Measurements from ENCODE around the gene PROM2.

- TF ChIP-seq CTCF (conservative IDR thresholded peaks at IDR 0.05; ENCODE audit: low read depth, low read length) (no peak), EZH2 (IDR thresholded peaks at IDR 0.05; ENCODE audit: borderline replicate concordance, low read depth, low read length, poor library complexity, severe bottlenecking) (no peak)
Measured at GRCh38 chr2:95310216-95310615, 36.0 kb downstream of the PROM2 start.
